ENCODE data around the gene CD180. TPM values are rescaled to one million over a fixed set of nuclear protein-coding genes. Genes with fewer than 3 reads are reported as not detected.

The CD180 gene
- total and polyA plus RNA-seq, 9 of the 15 experiments (the other 6 are each of a cell fraction or from before 2014, with no cell fraction given): 0.01 to 0.07 TPM; not detected in 7

- no peak for TF ChIP-seq RREB1 (CRISPR knock-in tag; IDR thresholded peaks at IDR 0.05)
- TF ChIP-seq BCOR (IDR thresholded peaks at IDR 0.05): no peak
- TF ChIP-seq TBL1XR1 (IDR thresholded peaks at IDR 0.05; ENCODE audit: low read length in 2 of 2): no peak
- TF ChIP-seq KLF10 (CRISPR knock-in tag; IDR thresholded peaks at IDR 0.05): no peak
- TF ChIP-seq HDAC1 (IDR thresholded peaks at IDR 0.05): no peak
- TF ChIP-seq STAT5B (CRISPR knock-in tag; IDR thresholded peaks at IDR 0.05): no peak
Observed at GRCh38 chr5:67200809-67201562, 4.4 kb upstream of the CD180 start (continued).

Measured in K562 (cell line).